Hepatic stellate cell (primary cell): ENCODE measurements around the gene TMEM151B.

Source experiments
- DNase-seq: peaks from one replicate; pipeline ENCODE4 v3.0.0; 2011; ENCODE audit warnings: low spot score

Gene TMEM151B

GRCh38 chr6:44250718-44251123 lies 19.5 kb upstream of the TMEM151B start:
- DNase-seq: no peak

GRCh38 chr6:44251576-44252524 lies 18.4 kb upstream of the TMEM151B start:
- DNase-seq: no peak

- no peak for DNase-seq
These were observed 16.7 kb upstream of the TMEM151B start for GRCh38 chr6:44253307-44254101.

GRCh38 chr6:44254191-44255104 lies 15.8 kb upstream of the TMEM151B start:
- DNase-seq: no peak

GRCh38 chr6:44255105-44255808 lies 15.0 kb upstream of the TMEM151B start:
- no peak for DNase-seq

- DNase-seq: no peak
These were observed 14.1 kb upstream of the TMEM151B start for GRCh38 chr6:44255871-44256774.

- no peak for DNase-seq
These were observed 13.6 kb upstream of the TMEM151B start for GRCh38 chr6:44256775-44257024.

- peak; percentile 87 for DNase-seq
These were observed 13.1 kb upstream of the TMEM151B start, which contains the start of gene SLC35B2 for GRCh38 chr6:44257025-44257752. TSS of gene SLC35B2 (minus strand) at chr6:44257528. CDS start at chr6:44257410, 118 bp downstream.

GRCh38 chr6:44257753-44258324 lies 12.4 kb upstream of the TMEM151B start:
- no peak for DNase-seq

- DNase-seq: no peak
These were observed 11.9 kb upstream of the TMEM151B start for GRCh38 chr6:44258325-44258863.

GRCh38 chr6:44258921-44259320 lies 11.3 kb upstream of the TMEM151B start:
- no peak for DNase-seq

- no peak for DNase-seq
These were observed 10.2 kb upstream of the TMEM151B start for GRCh38 chr6:44260011-44260410.

- DNase-seq: no peak
These were observed 9.6 kb upstream of the TMEM151B start for GRCh38 chr6:44260451-44261297.

- DNase-seq: no peak
These were observed 8.7 kb upstream of the TMEM151B start for GRCh38 chr6:44261581-44261980.

GRCh38 chr6:44262467-44263353 lies 7.5 kb upstream of the TMEM151B start:
- no peak for DNase-seq

- no peak for DNase-seq
These were observed 6.7 kb upstream of the TMEM151B start for GRCh38 chr6:44263354-44264100.
